Dendritic cell treated with granulocyte-macrophage colony-stimulating factor and Interleukin-4, amounts not matched to agents 40 ng/mL and 50 ng/mL, for 4 days (primary cell): ENCODE results near the gene SSTR3.
A peak's percentile ranks its signal among the peaks of the same experiment; 100 is the strongest.
"Not testable (repeated sequence)": the region's sequence is repeated elsewhere in the genome, so short reads cannot be mapped to it uniquely, and the experiment has no call there.

Source experiments
- H3K27ac Mint-ChIP-seq: one replicate; pipeline ENCODE4 v1.8.0; 2022; ENCODE audit warnings: mild to moderate bottlenecking, mixed read lengths
- H3K27me3 Mint-ChIP-seq: one replicate; pipeline ENCODE4 v1.8.0; 2022; ENCODE audit warnings: mild to moderate bottlenecking, mixed read lengths
- H3K36me3 Mint-ChIP-seq: one replicate; pipeline ENCODE4 v1.8.0; 2022; ENCODE audit warnings: low read depth, mixed read lengths
- H3K4me1 Mint-ChIP-seq: one replicate; pipeline ENCODE4 v1.8.0; 2022; ENCODE audit warnings: low read depth, mixed read lengths
- H3K4me3 Mint-ChIP-seq: one replicate; pipeline ENCODE4 v1.8.0; 2022; ENCODE audit warnings: mild to moderate bottlenecking, moderate library complexity, mixed read lengths
- H3K9me3 Mint-ChIP-seq: one replicate; pipeline ENCODE4 v1.8.0; 2022; ENCODE audit warnings: mixed read lengths
- intact Hi-C: fragments of 100-400 bp; cut with micrococcal nuclease; formaldehyde crosslinking; loops from one replicate; pipeline ENCODE4 v1.15.0; 2022

Gene SSTR3

GRCh38 chr22:37174964-37175363 is 37.3 kb downstream of the SSTR3 start:
- Mint-ChIP-seq H3K27ac (peak overlapping the region; percentile 57), H3K4me1 (peaks cover 39% of the 10 kb centered on the region), H3K36me3 (no peaks in the 10 kb centered on the region), H3K9me3 (no peaks in the 10 kb centered on the region), H3K27me3 (peaks cover 35% of the 10 kb centered on the region), H3K4me3 (no peak overlapping the region)
- intact Hi-C loops: no loop called here

GRCh38 chr22:37173709-37174108 is 38.6 kb downstream of the SSTR3 start:
- intact Hi-C loops: no loop called here
- Mint-ChIP-seq H3K4me3 (no peak overlapping the region), H3K27me3 (peaks cover 41% of the 10 kb centered on the region), H3K27ac (no peak overlapping the region), H3K36me3 (no peaks in the 10 kb centered on the region), H3K9me3 (no peaks in the 10 kb centered on the region), H3K4me1 (peaks cover 35% of the 10 kb centered on the region)

- intact Hi-C loops: no loop called here
- Mint-ChIP-seq H3K27ac (no peak overlapping the region), H3K4me3 (no peak overlapping the region), H3K36me3 (no peaks in the 10 kb centered on the region), H3K9me3 (no peaks in the 10 kb centered on the region), H3K27me3 (peaks cover 41% of the 10 kb centered on the region), H3K4me1 (peaks cover 23% of the 10 kb centered on the region)
Observed at GRCh38 chr22:37172266-37173245, 39.7 kb downstream of the SSTR3 start.

- Mint-ChIP-seq H3K4me3 (no peak overlapping the region), H3K4me1 (peaks cover 17% of the 10 kb centered on the region), H3K36me3 (no peaks in the 10 kb centered on the region), H3K27ac (no peak overlapping the region), H3K9me3 (no peaks in the 10 kb centered on the region), H3K27me3 (peaks cover 45% of the 10 kb centered on the region)
- intact Hi-C loops: no loop called here
Observed at GRCh38 chr22:37171662-37172061, 40.6 kb downstream of the SSTR3 start.

- H3K4me3 Mint-ChIP-seq, H3K27ac Mint-ChIP-seq, H3K36me3 Mint-ChIP-seq, intact Hi-C loops, H3K9me3 Mint-ChIP-seq: not testable (repeated sequence)
- Mint-ChIP-seq H3K4me1 (peaks cover 12% of the 10 kb centered on the region), H3K27me3 (peaks cover 45% of the 10 kb centered on the region)
Observed at GRCh38 chr22:37170689-37171405, 41.4 kb downstream of the SSTR3 start.

- H3K27ac Mint-ChIP-seq: no peak overlapping the region
- peaks cover 6% of the 10 kb centered on the region for H3K4me1 Mint-ChIP-seq
- no peaks in the 10 kb centered on the region for H3K9me3 Mint-ChIP-seq
- H3K27me3 Mint-ChIP-seq: peaks cover 45% of the 10 kb centered on the region
- intact Hi-C loops: loop anchor here (5.0 kb wide), 1 partner anchor 287 kb away; no protein-coding TSS in a partner anchor
- no peaks in the 10 kb centered on the region for H3K36me3 Mint-ChIP-seq
- no peak overlapping the region for H3K4me3 Mint-ChIP-seq
Observed at GRCh38 chr22:37169947-37170688, 42.2 kb downstream of the SSTR3 start.

- no peak overlapping the region for H3K4me3 Mint-ChIP-seq
- no peaks in the 10 kb centered on the region for H3K36me3 Mint-ChIP-seq
- peaks cover 6% of the 10 kb centered on the region for H3K4me1 Mint-ChIP-seq
- peaks cover 40% of the 10 kb centered on the region for H3K27me3 Mint-ChIP-seq
- no peak overlapping the region for H3K27ac Mint-ChIP-seq
- no peaks in the 10 kb centered on the region for H3K9me3 Mint-ChIP-seq
- intact Hi-C loops: loop anchor here (5.0 kb wide), 1 partner anchor 288 kb away; no protein-coding TSS in a partner anchor
Observed at GRCh38 chr22:37169406-37169805, 42.9 kb downstream of the SSTR3 start.

GRCh38 chr22:37167981-37168647 is 44.2 kb downstream of the SSTR3 start:
- Mint-ChIP-seq H3K27ac (no peak overlapping the region), H3K36me3 (no peaks in the 10 kb centered on the region), H3K4me1 (peaks cover 6% of the 10 kb centered on the region), H3K27me3 (peaks cover 39% of the 10 kb centered on the region), H3K9me3 (no peaks in the 10 kb centered on the region), H3K4me3 (no peak overlapping the region)
- intact Hi-C loops: loop anchor here (5.0 kb wide), 1 partner anchor 289 kb away; no protein-coding TSS in a partner anchor

GRCh38 chr22:37167176-37167980 is 44.9 kb downstream of the SSTR3 start:
- intact Hi-C loops: loop anchor here (5.0 kb wide), 1 partner anchor 290 kb away; no protein-coding TSS in a partner anchor
- H3K27me3 Mint-ChIP-seq: peaks cover 37% of the 10 kb centered on the region
- no peaks in the 10 kb centered on the region for H3K9me3 Mint-ChIP-seq
- H3K4me1 Mint-ChIP-seq: peaks cover 6% of the 10 kb centered on the region
- no peak overlapping the region for H3K4me3 Mint-ChIP-seq
- no peak overlapping the region for H3K27ac Mint-ChIP-seq
- H3K36me3 Mint-ChIP-seq: no peaks in the 10 kb centered on the region

GRCh38 chr22:37166675-37167066 is 45.6 kb downstream of the SSTR3 start:
- peaks cover 6% of the 10 kb centered on the region for H3K4me1 Mint-ChIP-seq

GRCh38 chr22:37165940-37166674 is 46.2 kb downstream of the SSTR3 start:
- Mint-ChIP-seq H3K27me3 (peaks cover 31% of the 10 kb centered on the region), H3K4me1 (peaks cover 6% of the 10 kb centered on the region), H3K9me3 (peaks cover 7% of the 10 kb centered on the region), H3K36me3 (no peaks in the 10 kb centered on the region), H3K27ac (no peak overlapping the region), H3K4me3 (no peak overlapping the region)
- intact Hi-C loops: loop anchor here (1.0 to 5.0 kb wide), 2 partner anchors 32 to 291 kb away; no protein-coding TSS in a partner anchor

More at GRCh38 chr22:37166675-37167066, 45.6 kb downstream of the SSTR3 start:
- Mint-ChIP-seq H3K36me3 (no peaks in the 10 kb centered on the region), H3K9me3 (peaks cover under 1% of the 10 kb centered on the region), H3K4me3 (no peak overlapping the region), H3K27ac (no peak overlapping the region), H3K27me3 (peaks cover 37% of the 10 kb centered on the region)
- intact Hi-C loops: loop anchor here (1.0 to 5.0 kb wide), 2 partner anchors 32 to 291 kb away; no protein-coding TSS in a partner anchor

- Mint-ChIP-seq H3K27ac (no peak overlapping the region), H3K9me3 (peaks cover 8% of the 10 kb centered on the region), H3K36me3 (no peaks in the 10 kb centered on the region), H3K4me1 (peaks cover 6% of the 10 kb centered on the region), H3K27me3 (peaks cover 30% of the 10 kb centered on the region), H3K4me3 (no peak overlapping the region)
- intact Hi-C loops: loop anchor here (5.0 kb wide), 1 partner anchor 292 kb away; no protein-coding TSS in a partner anchor
Observed at GRCh38 chr22:37165066-37165465, 47.2 kb downstream of the SSTR3 start.
